ENCODE results near the gene TNFSF9. TPM values are rescaled to one million over a fixed set of nuclear protein-coding genes. Genes with fewer than 3 reads are reported as not detected.

The TNFSF9 gene
- total RNA-seq, 1 donor from 2014 or later = 0.28 TPM

GRCh38 chr19:6483235-6483634, 47.6 kb upstream of the TNFSF9 start:
- no peak overlapping the region for H2AFZ ChIP-seq (replicated peaks)
- no peaks in the 10 kb centered on the region for H3K36me3 Mint-ChIP-seq
- no peaks in the 10 kb centered on the region for H4K20me1 ChIP-seq (ENCODE audit: low read depth)
- no peaks in the 10 kb centered on the region for H3F3A ChIP-seq (ENCODE audit: low read depth)
- no peaks in the 10 kb centered on the region for H3K9me3 ChIP-seq (ENCODE audit: low read depth)
- DNase-seq (ENCODE audit: low spot score) = no peak
- H3K79me2 ChIP-seq (ENCODE audit: low read depth) = no peaks in the 10 kb centered on the region
- peaks cover 2% of the 10 kb centered on the region for H3K4me1 ChIP-seq
- H3K9ac ChIP-seq = no peak overlapping the region
- H3K4me2 ChIP-seq = no peak overlapping the region
- H3K27me3 Mint-ChIP-seq (ENCODE audit: insufficient read depth, low read depth) = peaks cover 16% of the 10 kb centered on the region
- no peaks in the 10 kb centered on the region for H3K36me3 ChIP-seq
- H3K27ac Mint-ChIP-seq = peak overlapping the region; percentile 14
- no peak overlapping the region for H3K4me3 ChIP-seq
- no peak for TF ChIP-seq EZH2phosphoT487 (IDR thresholded peaks at IDR 0.05)
- no peak for TF ChIP-seq EZH2 (IDR thresholded peaks at IDR 0.05)
- TF ChIP-seq CTCF (IDR thresholded peaks at IDR 0.05) = no peak
- no peaks in the 10 kb centered on the region for H3K9me3 Mint-ChIP-seq
- H3K4me3 Mint-ChIP-seq = no peak overlapping the region
- no peak overlapping the region for H3K27ac ChIP-seq
- no peaks in the 10 kb centered on the region for H3K27me3 ChIP-seq
- peaks cover 11% of the 10 kb centered on the region for H3K4me1 Mint-ChIP-seq

GRCh38 chr19:6484230-6484629, 46.6 kb upstream of the TNFSF9 start:
- Mint-ChIP-seq H3K36me3 (no peaks in the 10 kb centered on the region), H3K4me1 (peaks cover 11% of the 10 kb centered on the region), H3K27me3 (ENCODE audit: insufficient read depth, low read depth) (peaks cover 14% of the 10 kb centered on the region), H3K27ac (no peak overlapping the region), H3K9me3 (no peaks in the 10 kb centered on the region), H3K4me3 (no peak overlapping the region)
- TF ChIP-seq EZH2phosphoT487 (IDR thresholded peaks at IDR 0.05) (no peak), CTCF (IDR thresholded peaks at IDR 0.05) (no peak), EZH2 (IDR thresholded peaks at IDR 0.05) (no peak)
- no peak overlapping the region for H2AFZ ChIP-seq (replicated peaks)
- H3K4me2 ChIP-seq = no peak overlapping the region
- no peaks in the 10 kb centered on the region for H4K20me1 ChIP-seq (ENCODE audit: low read depth)
- H3K27me3 ChIP-seq = no peaks in the 10 kb centered on the region
- no peaks in the 10 kb centered on the region for H3K9me3 ChIP-seq (ENCODE audit: low read depth)
- peaks cover 2% of the 10 kb centered on the region for H3K4me1 ChIP-seq
- no peaks in the 10 kb centered on the region for H3K79me2 ChIP-seq (ENCODE audit: low read depth)
- no peaks in the 10 kb centered on the region for H3K36me3 ChIP-seq
- H3F3A ChIP-seq (ENCODE audit: low read depth) = no peaks in the 10 kb centered on the region
- H3K27ac ChIP-seq = no peak overlapping the region
- H3K4me3 ChIP-seq = no peak overlapping the region
- H3K9ac ChIP-seq = no peak overlapping the region
- DNase-seq (ENCODE audit: low spot score) = no peak

GRCh38 chr19:6484831-6485230, 46.0 kb upstream of the TNFSF9 start:
- Histone ChIP-seq H3K9me3 (ENCODE audit: low read depth) (no peaks in the 10 kb centered on the region), H3K4me3 (no peak overlapping the region), H3K4me2 (no peak overlapping the region), H3K27ac (no peak overlapping the region), H3K4me1 (peaks cover 2% of the 10 kb centered on the region), H2AFZ (replicated peaks) (no peak overlapping the region), H3K27me3 (no peaks in the 10 kb centered on the region), H3F3A (ENCODE audit: low read depth) (no peaks in the 10 kb centered on the region), H3K79me2 (ENCODE audit: low read depth) (no peaks in the 10 kb centered on the region), H4K20me1 (ENCODE audit: low read depth) (no peaks in the 10 kb centered on the region), H3K9ac (no peak overlapping the region), H3K36me3 (no peaks in the 10 kb centered on the region)
- H3K27me3 Mint-ChIP-seq (ENCODE audit: insufficient read depth, low read depth) = peaks cover 14% of the 10 kb centered on the region
- no peak overlapping the region for H3K27ac Mint-ChIP-seq
- no peaks in the 10 kb centered on the region for H3K9me3 Mint-ChIP-seq
- no peaks in the 10 kb centered on the region for H3K36me3 Mint-ChIP-seq
- DNase-seq (ENCODE audit: low spot score) = no peak
- H3K4me3 Mint-ChIP-seq = no peak overlapping the region
- TF ChIP-seq CTCF (IDR thresholded peaks at IDR 0.05) = no peak
- no peak for TF ChIP-seq EZH2 (IDR thresholded peaks at IDR 0.05)
- TF ChIP-seq EZH2phosphoT487 (IDR thresholded peaks at IDR 0.05) = no peak
- H3K4me1 Mint-ChIP-seq = peaks cover 17% of the 10 kb centered on the region
